ENCODE measurements around the gene PPFIA2. TPM values are rescaled to one million over a fixed set of nuclear protein-coding genes. Genes with fewer than 3 reads are reported as not detected.
A peak's percentile ranks its signal among the peaks of the same experiment; 100 is the strongest.

Gene PPFIA2
- polyA plus RNA-seq, 1 experiment: 0.20 TPM

DNA sequence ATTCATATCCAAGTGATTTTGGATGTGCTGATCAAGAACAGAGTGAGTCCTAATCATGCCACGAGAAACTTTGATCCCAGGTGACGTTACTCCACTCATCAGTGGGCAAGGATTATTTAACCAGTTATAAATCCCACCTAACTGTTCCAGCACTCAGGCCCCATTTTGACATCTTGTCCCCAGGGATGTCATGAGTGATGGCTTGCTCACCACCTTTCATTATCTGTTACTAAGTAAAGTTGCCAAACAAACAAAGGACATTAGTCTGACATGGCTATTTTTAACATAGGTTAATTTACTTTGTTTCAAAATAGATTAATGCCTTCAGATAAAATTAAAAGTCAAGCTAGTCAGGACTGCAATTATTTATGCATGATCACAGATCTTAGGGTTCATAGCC, 425.3 kb downstream of the PPFIA2 start:
- Histone ChIP-seq H3K27me3 (ENCODE audit: control insufficient read depth, insufficient read depth, low read length) (no peaks in the 10 kb centered on the region), H3K9me3 (ENCODE audit: control insufficient read depth, insufficient read depth, low read length) (no peaks in the 10 kb centered on the region), H3K27ac (ENCODE audit: low read depth, low read length) (no peak overlapping the region), H3K4me3 (ENCODE audit: low read depth, low read length) (no peak overlapping the region)
- DNase-seq (ENCODE audit: low read depth, low spot score): no peak
- TF ChIP-seq, protein P1, sequence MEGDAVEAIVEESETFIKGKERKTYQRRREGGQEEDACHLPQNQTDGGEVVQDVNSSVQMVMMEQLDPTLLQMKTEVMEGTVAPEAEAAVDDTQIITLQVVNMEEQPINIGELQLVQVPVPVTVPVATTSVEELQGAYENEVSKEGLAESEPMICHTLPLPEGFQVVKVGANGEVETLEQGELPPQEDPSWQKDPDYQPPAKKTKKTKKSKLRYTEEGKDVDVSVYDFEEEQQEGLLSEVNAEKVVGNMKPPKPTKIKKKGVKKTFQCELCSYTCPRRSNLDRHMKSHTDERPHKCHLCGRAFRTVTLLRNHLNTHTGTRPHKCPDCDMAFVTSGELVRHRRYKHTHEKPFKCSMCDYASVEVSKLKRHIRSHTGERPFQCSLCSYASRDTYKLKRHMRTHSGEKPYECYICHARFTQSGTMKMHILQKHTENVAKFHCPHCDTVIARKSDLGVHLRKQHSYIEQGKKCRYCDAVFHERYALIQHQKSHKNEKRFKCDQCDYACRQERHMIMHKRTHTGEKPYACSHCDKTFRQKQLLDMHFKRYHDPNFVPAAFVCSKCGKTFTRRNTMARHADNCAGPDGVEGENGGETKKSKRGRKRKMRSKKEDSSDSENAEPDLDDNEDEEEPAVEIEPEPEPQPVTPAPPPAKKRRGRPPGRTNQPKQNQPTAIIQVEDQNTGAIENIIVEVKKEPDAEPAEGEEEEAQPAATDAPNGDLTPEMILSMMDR (IDR thresholded peaks at IDR 0.05; ENCODE audit: low read depth, low read length): no peak
- POLR2A ChIA-PET: no interaction called here
- CTCF ChIA-PET: no interaction called here

DNA sequence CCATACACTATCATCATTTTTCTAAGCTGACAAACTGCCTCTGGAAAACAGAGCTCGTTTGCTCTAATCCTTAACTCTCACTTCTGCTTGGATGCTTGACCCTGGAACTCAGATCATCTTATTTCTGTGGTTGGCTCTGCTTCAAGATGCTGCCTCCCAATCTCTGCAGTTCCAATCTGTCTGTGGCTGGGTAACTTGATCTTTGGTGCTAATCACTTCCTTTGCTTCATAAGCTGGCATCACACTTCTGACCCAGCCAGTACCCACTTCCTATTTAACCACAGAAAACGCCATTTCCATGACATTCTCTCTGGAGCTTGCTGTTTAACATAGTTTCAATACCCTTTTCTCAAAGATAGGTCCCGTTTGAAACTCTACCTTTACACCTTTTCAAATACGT, 427.1 kb downstream of the PPFIA2 start:
- Histone ChIP-seq H3K4me3 (ENCODE audit: low read depth, low read length) (no peak overlapping the region), H3K27me3 (ENCODE audit: control insufficient read depth, insufficient read depth, low read length) (no peaks in the 10 kb centered on the region), H3K27ac (ENCODE audit: low read depth, low read length) (no peak overlapping the region), H3K9me3 (ENCODE audit: control insufficient read depth, insufficient read depth, low read length) (no peaks in the 10 kb centered on the region)
- TF ChIP-seq, protein P1 (IDR thresholded peaks at IDR 0.05; ENCODE audit: low read depth, low read length): no peak
- DNase-seq (ENCODE audit: low read depth, low spot score): no peak
- CTCF ChIA-PET: no interaction called here
- POLR2A ChIA-PET: no interaction called here

DNA sequence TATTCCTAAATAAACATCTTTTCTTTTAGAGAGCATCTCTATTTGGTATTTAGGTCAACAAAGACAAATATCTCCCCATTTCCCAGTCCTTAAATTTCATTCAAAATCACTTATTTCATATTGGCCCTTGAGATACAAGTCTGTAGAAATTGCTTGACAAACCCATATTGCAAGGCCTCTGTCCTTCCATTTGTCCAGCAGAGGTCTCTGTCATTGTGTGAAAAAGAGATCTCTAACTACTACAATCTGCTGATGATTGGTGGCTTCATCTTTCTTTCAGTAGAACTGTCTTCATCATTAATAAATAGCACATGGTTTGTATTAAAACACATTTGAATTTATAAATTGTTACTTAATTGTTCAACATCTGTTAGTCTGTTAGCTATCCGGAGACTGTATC, 428.7 kb downstream of the PPFIA2 start:
- H3K9me3 ChIP-seq (ENCODE audit: control insufficient read depth, insufficient read depth, low read length): no peaks in the 10 kb centered on the region
- ChIA-PET CTCF (no interaction called here), POLR2A (no interaction called here)
- no peak overlapping the region for H3K27ac ChIP-seq (ENCODE audit: low read depth, low read length)
- no peak overlapping the region for H3K4me3 ChIP-seq (ENCODE audit: low read depth, low read length)
- no peak for DNase-seq (ENCODE audit: low read depth, low spot score)
- TF ChIP-seq, protein P1 (IDR thresholded peaks at IDR 0.05; ENCODE audit: low read depth, low read length): no peak
- H3K27me3 ChIP-seq (ENCODE audit: control insufficient read depth, insufficient read depth, low read length): no peaks in the 10 kb centered on the region

DNA sequence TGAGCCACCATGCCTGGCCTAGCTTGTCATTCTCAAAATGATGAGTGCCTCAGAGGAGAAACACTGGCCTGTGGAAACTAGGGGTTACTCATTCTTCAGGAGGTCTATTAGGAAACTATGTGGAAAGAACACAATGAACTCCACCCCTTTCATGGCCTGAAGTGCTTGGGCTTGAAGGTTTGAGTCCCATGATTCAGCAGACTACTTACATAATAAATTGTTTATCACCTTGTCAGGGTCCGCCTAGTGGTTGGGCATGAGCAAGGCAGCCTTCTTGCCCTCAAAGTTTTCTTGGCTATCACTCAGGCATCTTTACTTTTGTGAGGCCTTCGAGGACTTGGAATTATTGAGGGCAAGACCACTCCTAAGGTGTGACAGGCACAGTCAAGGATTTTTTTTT, 430.1 kb downstream of the PPFIA2 start:
- CTCF ChIA-PET: no interaction called here
- DNase-seq (ENCODE audit: low read depth, low spot score): no peak

DNA sequence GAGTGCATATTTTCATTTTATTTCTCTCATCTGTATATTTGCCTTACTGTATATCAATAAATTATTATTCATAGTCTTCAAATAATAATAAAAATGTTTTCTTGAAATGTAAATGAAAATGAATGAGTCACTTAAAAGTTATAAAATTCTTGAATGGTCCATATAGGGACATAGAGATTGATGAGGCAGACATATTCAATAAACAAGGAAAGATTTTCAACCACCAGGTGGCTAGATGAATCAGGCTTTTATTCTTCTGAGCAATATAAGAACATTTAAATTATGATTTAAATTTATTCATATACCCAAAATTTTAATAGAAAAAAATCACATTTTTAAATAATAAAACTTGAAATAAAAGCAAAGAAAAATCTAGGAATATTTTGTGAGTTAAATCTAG, 431.7 kb downstream of the PPFIA2 start:
- CTCF ChIA-PET: no interaction called here
- Histone ChIP-seq H3K27ac (ENCODE audit: low read depth, low read length) (no peak overlapping the region), H3K9me3 (ENCODE audit: control insufficient read depth, insufficient read depth, low read length) (no peaks in the 10 kb centered on the region), H3K4me3 (ENCODE audit: low read depth, low read length) (no peak overlapping the region), H3K27me3 (ENCODE audit: control insufficient read depth, insufficient read depth, low read length) (no peaks in the 10 kb centered on the region)
- DNase-seq (ENCODE audit: low read depth, low spot score): no peak
- TF ChIP-seq, protein P1 (IDR thresholded peaks at IDR 0.05; ENCODE audit: low read depth, low read length): no peak
- POLR2A ChIA-PET: no interaction called here

More for the DNA sequence above, 430.1 kb downstream of the PPFIA2 start:
- H3K27ac ChIP-seq (ENCODE audit: low read depth, low read length): no peak overlapping the region
- H3K9me3 ChIP-seq (ENCODE audit: control insufficient read depth, insufficient read depth, low read length): no peaks in the 10 kb centered on the region
- no peak overlapping the region for H3K4me3 ChIP-seq (ENCODE audit: low read depth, low read length)
- no peaks in the 10 kb centered on the region for H3K27me3 ChIP-seq (ENCODE audit: control insufficient read depth, insufficient read depth, low read length)
- POLR2A ChIA-PET: no interaction called here
- TF ChIP-seq, protein P1 (IDR thresholded peaks at IDR 0.05; ENCODE audit: low read depth, low read length): peak; percentile 36
